ENCODE data around the gene ETNPPL.

ETNPPL gene

GRCh38 chr4:108774809-108775530 is 12.1 kb upstream of the ETNPPL start:
- no peak for TF ChIP-seq EZH2 (IDR thresholded peaks at IDR 0.05; ENCODE audit: borderline replicate concordance, low read depth, low read length, severe bottlenecking)
- TF ChIP-seq, protein P1, sequence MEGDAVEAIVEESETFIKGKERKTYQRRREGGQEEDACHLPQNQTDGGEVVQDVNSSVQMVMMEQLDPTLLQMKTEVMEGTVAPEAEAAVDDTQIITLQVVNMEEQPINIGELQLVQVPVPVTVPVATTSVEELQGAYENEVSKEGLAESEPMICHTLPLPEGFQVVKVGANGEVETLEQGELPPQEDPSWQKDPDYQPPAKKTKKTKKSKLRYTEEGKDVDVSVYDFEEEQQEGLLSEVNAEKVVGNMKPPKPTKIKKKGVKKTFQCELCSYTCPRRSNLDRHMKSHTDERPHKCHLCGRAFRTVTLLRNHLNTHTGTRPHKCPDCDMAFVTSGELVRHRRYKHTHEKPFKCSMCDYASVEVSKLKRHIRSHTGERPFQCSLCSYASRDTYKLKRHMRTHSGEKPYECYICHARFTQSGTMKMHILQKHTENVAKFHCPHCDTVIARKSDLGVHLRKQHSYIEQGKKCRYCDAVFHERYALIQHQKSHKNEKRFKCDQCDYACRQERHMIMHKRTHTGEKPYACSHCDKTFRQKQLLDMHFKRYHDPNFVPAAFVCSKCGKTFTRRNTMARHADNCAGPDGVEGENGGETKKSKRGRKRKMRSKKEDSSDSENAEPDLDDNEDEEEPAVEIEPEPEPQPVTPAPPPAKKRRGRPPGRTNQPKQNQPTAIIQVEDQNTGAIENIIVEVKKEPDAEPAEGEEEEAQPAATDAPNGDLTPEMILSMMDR (IDR thresholded peaks at IDR 0.05; ENCODE audit: borderline replicate concordance, extremely low read depth, low read length, poor library complexity, severe bottlenecking) = peak; percentile 27
- no peaks in the 10 kb centered on the region for H3K36me3 ChIP-seq (ENCODE audit: insufficient read depth, low read length)
- no peak overlapping the region for H3K4me3 ChIP-seq (ENCODE audit: low read depth in 1 of 2, low read length in 2 of 2)
- H4K20me1 ChIP-seq (ENCODE audit: insufficient read depth, low read length) = no peaks in the 10 kb centered on the region
- no peaks in the 10 kb centered on the region for H3K9me3 ChIP-seq (ENCODE audit: insufficient read depth, low read length, severe bottlenecking)
- ATAC-seq (ENCODE audit: insufficient read depth, low read depth) (peak; percentile 60; the same call in 2 of the 3 replicates), DNase-seq (no peak)
- H2AFZ ChIP-seq (ENCODE audit: low read depth, low read length) = peak overlapping the region; percentile 38; the same call in 1 of the 2 replicates
- H3K4me1 ChIP-seq (ENCODE audit: insufficient read depth, low read length) = no peaks in the 10 kb centered on the region
- H3K79me2 ChIP-seq (ENCODE audit: insufficient read depth, low read length) = no peaks in the 10 kb centered on the region
- no peaks in the 10 kb centered on the region for H3K27me3 ChIP-seq (ENCODE audit: insufficient read depth, low read length, poor library complexity)
- no peak overlapping the region for H3K9ac ChIP-seq (ENCODE audit: low read depth, low read length)
- no peak overlapping the region for H3K4me2 ChIP-seq (ENCODE audit: insufficient read depth, low read length)
- no peak overlapping the region for H3K27ac ChIP-seq (ENCODE audit: low read length)

GRCh38 chr4:108772402-108772801 is 9.5 kb upstream of the ETNPPL start:
- H3K79me2 ChIP-seq (ENCODE audit: insufficient read depth, low read length) = no peaks in the 10 kb centered on the region
- H3K36me3 ChIP-seq (ENCODE audit: insufficient read depth, low read length) = no peaks in the 10 kb centered on the region
- no peak overlapping the region for H3K27ac ChIP-seq (ENCODE audit: low read length)
- TF ChIP-seq, protein P1 (IDR thresholded peaks at IDR 0.05; ENCODE audit: borderline replicate concordance, extremely low read depth, low read length, poor library complexity, severe bottlenecking) = no peak
- TF ChIP-seq EZH2 (IDR thresholded peaks at IDR 0.05; ENCODE audit: borderline replicate concordance, low read depth, low read length, severe bottlenecking) = no peak
- ATAC-seq (ENCODE audit: insufficient read depth, low read depth) (no peak), DNase-seq (no peak)
- H3K4me1 ChIP-seq (ENCODE audit: insufficient read depth, low read length) = no peaks in the 10 kb centered on the region
- no peaks in the 10 kb centered on the region for H4K20me1 ChIP-seq (ENCODE audit: insufficient read depth, low read length)
- no peak overlapping the region for H3K4me2 ChIP-seq (ENCODE audit: insufficient read depth, low read length)
- no peak overlapping the region for H2AFZ ChIP-seq (ENCODE audit: low read depth, low read length)
- H3K27me3 ChIP-seq (ENCODE audit: insufficient read depth, low read length, poor library complexity) = no peaks in the 10 kb centered on the region
- H3K9ac ChIP-seq (ENCODE audit: low read depth, low read length) = no peak overlapping the region
- H3K4me3 ChIP-seq (ENCODE audit: low read depth in 1 of 2, low read length in 2 of 2) = no peak overlapping the region
- H3K9me3 ChIP-seq (ENCODE audit: insufficient read depth, low read length, severe bottlenecking) = no peaks in the 10 kb centered on the region

DNA sequence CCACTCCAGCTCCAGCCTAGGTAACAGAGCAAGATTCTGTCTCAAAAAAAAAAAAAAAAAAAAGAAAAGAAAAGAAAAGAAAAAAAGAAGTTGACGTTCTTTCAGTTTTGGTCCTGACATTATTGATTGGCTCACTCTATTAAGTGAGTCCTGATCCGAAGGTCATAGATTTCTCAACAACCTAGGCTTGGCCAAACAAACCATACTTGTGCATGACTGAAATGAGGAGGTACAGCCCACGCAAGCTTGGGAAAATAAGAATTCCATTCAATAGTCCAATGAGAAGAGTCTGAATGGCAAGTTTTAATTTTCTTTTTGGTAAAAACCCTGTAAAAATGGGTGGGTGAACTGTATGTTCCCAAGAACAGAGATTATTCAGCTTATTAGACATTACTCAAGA is 3.2 kb upstream of the ETNPPL start:
- Histone ChIP-seq H3K36me3 (ENCODE audit: insufficient read depth, low read length) (no peaks in the 10 kb centered on the region), H3K4me3 (ENCODE audit: low read depth in 1 of 2, low read length in 2 of 2) (no peak overlapping the region), H3K27ac (ENCODE audit: low read length) (no peak overlapping the region), H3K9ac (ENCODE audit: low read depth, low read length) (no peak overlapping the region), H3K9me3 (ENCODE audit: insufficient read depth, low read length, severe bottlenecking) (peaks cover 4% of the 10 kb centered on the region), H3K4me2 (ENCODE audit: insufficient read depth, low read length) (no peak overlapping the region), H3K79me2 (ENCODE audit: insufficient read depth, low read length) (no peaks in the 10 kb centered on the region), H3K4me1 (ENCODE audit: insufficient read depth, low read length) (peaks cover 13% of the 10 kb centered on the region), H3K27me3 (ENCODE audit: insufficient read depth, low read length, poor library complexity) (peaks cover 7% of the 10 kb centered on the region), H2AFZ (ENCODE audit: low read depth, low read length) (no peak overlapping the region), H4K20me1 (ENCODE audit: insufficient read depth, low read length) (no peaks in the 10 kb centered on the region)
- DNase-seq (no peak), ATAC-seq (ENCODE audit: insufficient read depth, low read depth) (no peak)
- no peak for TF ChIP-seq EZH2 (IDR thresholded peaks at IDR 0.05; ENCODE audit: borderline replicate concordance, low read depth, low read length, severe bottlenecking)
- TF ChIP-seq, protein P1 (IDR thresholded peaks at IDR 0.05; ENCODE audit: borderline replicate concordance, extremely low read depth, low read length, poor library complexity, severe bottlenecking) = no peak

Measured in DND-41 (cell line).